Astrocyte of the spinal cord (primary cell): ENCODE results near the gene GLS.
"Not testable (repeated sequence)": the region's sequence is repeated elsewhere in the genome, so short reads cannot be mapped to it uniquely, and the experiment has no call there.

Experiments used
- DNase-seq: peaks from one replicate; pipeline ENCODE4 v3.0.0; 2011; ENCODE audit warnings: low read depth, low spot score
- H3K4me3 ChIP-seq: 2 replicates; pipeline ENCODE4 v1.5.1; 2011; ENCODE audit warnings: low read depth, mild to moderate bottlenecking, low read length, moderate library complexity
- in situ Hi-C: cut with HindIII; loops from 2 replicates; pipeline ENCODE4 v1.10.0; 2017; ENCODE audit warnings: low sequenced_read_pairs
- TF ChIP-seq, protein P1 (sequence below): IDR thresholded peaks from 2 replicates; pipeline ENCODE4 v1.5.1; 2012; ENCODE audit warnings: low read depth, mild to moderate bottlenecking, low read length, inconsistent platforms

GLS gene

DNA sequence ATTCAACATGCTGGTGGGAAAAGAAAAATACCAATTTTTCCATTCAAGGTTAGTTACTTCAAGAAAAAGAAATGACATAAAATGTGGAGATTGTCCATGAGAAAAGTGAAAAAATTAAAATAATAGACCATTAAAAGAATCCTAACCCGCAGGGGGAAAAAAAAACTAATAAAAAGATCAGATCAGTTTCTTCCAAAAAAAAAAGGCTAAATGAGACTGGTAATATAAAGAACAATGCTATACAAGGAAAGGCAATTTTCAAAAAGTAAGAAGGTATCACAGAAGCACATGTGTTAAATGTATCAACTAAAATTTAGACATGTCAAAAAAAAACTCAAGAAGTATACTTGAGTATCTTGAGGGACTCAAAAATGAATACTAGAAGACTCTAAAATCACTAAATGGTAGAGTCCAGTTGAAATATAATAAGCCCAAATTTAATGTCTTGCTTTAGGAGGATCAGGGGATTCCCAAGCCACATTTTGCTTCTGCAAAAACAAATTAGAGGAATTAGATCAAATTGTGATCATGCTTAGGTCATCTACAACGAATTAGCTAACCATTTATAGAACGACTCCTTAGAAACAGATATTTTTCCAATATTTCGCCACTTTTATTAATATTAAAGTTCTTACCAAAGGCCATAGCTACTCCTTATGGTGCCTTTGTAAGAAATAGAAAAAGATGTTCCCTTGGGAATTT, 35.8 kb upstream of the GLS start:
- H3K4me3 ChIP-seq, result no peak overlapping the region
- no peak for DNase-seq
- in situ Hi-C loops, result no loop called here
- TF ChIP-seq, protein P1, sequence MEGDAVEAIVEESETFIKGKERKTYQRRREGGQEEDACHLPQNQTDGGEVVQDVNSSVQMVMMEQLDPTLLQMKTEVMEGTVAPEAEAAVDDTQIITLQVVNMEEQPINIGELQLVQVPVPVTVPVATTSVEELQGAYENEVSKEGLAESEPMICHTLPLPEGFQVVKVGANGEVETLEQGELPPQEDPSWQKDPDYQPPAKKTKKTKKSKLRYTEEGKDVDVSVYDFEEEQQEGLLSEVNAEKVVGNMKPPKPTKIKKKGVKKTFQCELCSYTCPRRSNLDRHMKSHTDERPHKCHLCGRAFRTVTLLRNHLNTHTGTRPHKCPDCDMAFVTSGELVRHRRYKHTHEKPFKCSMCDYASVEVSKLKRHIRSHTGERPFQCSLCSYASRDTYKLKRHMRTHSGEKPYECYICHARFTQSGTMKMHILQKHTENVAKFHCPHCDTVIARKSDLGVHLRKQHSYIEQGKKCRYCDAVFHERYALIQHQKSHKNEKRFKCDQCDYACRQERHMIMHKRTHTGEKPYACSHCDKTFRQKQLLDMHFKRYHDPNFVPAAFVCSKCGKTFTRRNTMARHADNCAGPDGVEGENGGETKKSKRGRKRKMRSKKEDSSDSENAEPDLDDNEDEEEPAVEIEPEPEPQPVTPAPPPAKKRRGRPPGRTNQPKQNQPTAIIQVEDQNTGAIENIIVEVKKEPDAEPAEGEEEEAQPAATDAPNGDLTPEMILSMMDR, result no peak

DNA sequence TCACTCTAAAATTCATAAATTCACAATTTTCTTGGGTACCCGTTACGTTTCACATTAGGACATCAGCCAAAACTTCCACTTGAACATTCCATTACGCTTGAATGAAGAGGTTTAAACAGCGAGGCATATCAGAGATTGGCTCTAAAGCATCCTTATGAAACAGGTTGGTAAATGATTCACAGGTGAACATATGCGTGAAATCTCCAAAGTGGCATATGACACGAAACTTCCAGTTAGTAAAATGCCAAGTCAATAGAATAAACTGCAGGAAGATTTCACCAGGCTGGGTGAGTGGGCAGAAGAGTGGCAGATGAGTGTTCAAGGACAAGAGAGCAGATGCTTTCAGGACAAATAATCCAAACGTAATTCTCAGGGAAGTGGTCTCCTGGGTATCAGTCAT, 33.9 kb upstream of the GLS start:
- no peak overlapping the region for H3K4me3 ChIP-seq
- in situ Hi-C loops, result no loop called here
- DNase-seq, result no peak
- TF ChIP-seq, protein P1, result no peak

DNA sequence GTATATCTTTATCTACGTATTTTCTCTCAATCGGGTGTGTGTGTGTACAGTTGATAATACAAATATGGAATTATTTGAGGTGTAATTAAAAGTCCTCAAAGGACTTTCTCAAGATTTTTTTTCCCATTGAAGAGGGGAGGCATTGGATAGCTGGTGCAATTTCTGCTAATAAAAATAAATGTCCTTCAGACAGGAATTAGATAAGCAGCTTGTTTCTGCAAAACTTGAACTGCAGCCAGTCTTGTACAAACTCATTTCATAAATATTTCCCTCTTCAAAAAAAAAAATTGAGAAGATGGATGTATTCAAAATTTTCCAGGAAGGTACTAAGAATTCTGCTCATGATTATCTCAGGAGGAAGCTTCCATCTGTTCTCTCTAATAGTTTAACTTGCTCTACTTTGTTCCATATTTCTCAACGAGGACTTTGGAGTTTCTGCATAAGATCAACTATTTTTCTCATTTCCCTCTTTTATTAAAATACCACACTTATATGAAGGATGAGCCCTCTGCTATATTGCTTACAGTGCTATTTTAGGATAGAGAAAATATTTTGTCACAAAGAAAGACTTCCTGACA, 33.0 kb upstream of the GLS start:
- in situ Hi-C loops, result no loop called here
- no peak overlapping the region for H3K4me3 ChIP-seq
- peak; percentile 52 for DNase-seq
- TF ChIP-seq, protein P1, result no peak

DNA sequence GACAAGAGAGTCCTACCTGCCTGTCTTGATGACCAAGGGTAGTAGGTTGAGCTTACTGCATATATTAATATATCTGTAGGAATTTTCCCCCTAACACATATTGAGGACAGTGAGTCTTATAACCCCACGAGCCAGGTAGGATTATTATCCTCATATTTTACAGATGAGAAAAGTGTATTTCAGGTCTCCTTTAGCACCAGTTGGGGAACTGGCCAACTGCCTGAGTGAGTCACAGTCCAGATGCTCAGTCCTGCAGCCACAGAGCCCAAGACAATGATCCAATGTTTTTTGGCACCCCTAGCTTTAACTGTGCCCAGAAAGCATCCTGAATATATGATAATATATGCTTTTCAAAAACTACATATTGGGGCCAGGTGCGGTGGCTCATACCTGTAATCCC, 30.8 kb upstream of the GLS start:
- DNase-seq, result peak; percentile 85
- in situ Hi-C loops, result no loop called here
- TF ChIP-seq, protein P1, result no peak
- H3K4me3 ChIP-seq, result no peak overlapping the region

DNA sequence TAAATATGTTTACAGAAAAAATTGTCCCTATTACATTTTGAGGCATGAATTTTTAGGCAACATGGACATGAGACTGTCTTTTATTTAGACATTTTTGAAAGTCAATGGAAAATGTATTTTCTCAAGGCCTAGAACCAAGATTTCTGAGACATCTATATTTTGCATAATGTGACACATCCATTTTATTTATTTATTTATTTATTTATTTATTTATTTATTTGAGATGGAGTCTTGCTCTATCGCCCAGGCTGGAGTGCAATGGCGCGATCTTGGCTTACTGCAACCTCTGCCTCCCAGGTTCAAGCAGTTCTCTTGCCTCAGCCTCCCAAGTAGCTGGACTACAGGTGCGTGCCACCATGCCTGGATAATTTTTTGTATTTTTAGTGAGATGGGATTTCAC, 27.6 kb upstream of the GLS start:
- H3K4me3 ChIP-seq, DNase-seq, in situ Hi-C loops: not testable (repeated sequence)

DNA sequence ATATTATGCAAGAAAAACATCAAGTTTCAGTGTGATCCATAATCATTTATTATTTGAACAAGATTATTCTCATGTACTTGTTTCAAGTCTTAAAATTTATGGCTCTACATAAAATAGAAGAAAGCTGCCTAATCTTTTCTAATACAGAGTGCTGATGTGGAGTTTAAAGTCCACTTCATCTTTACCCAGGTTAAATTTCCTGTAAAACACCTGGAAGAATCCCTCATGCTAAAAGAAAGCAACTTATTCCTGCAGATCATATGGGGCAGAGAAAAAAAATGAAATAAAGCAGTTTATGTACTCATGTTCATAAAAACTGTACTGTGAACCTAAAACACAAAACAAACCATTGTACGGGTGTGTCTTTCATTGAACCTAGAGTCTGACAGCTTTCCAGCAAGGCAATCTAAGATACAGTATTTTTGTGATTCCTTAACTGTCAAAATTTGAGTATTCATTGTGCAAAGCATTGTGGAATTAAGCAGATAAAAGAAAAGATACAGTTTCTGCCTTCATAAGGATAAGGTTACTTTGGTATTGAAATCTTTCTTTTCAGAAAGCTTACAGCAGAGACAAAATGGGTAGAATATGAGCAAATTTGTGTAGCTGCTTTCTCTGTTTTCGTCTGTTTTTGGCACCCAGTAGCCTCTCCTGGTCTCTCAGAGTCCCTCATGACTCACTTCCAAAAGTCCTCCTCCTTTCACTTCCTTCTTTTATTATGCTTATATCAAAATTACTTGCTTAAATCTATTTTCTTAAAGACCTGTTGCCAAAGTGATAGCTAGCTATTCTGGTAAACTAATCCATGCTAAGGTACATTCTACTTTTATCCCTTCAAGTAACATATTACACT, 26.9 kb upstream of the GLS start:
- in situ Hi-C loops, result no loop called here
- TF ChIP-seq, protein P1, result no peak
- DNase-seq, result no peak
- no peak overlapping the region for H3K4me3 ChIP-seq

DNA sequence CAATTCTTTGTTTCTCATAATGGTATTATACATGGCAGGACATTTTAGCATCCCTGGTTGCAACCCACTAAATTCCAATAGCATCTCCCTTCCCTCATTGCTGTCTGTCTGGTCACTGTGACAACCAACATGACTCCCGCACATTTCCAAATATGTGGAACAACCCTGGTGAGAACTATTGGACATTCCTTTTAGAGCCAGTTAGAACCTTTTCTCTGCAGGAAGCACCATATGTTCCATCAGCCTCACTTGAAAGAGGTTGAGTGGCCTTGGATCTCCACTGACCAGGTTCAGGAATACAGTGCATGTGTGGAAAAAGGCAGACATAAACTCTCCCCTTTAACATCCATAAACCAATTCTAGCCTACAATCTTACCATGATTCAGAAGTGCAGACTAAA, 25.9 kb upstream of the GLS start:
- no peak overlapping the region for H3K4me3 ChIP-seq
- DNase-seq, result no peak
- TF ChIP-seq, protein P1, result no peak
- in situ Hi-C loops, result no loop called here
